OCI-LY1 (cell line): ENCODE measurements around the gene MACROD2.
"Not testable (repeated sequence)": the region's sequence is repeated elsewhere in the genome, so short reads cannot be mapped to it uniquely, and the experiment has no call there.

Experiments
- H2AFZ ChIP-seq: fragments of 200-600 bp; sonication (generic), shearing (Covaris generic); 2 replicates; pipeline ENCODE4 v1.6.0; 2014; ENCODE audit warnings: antibody characterized with exemption, mild to moderate bottlenecking, low read length
- H3F3A ChIP-seq: fragments of 200-600 bp; sonication (generic), shearing (Covaris generic); 2 replicates; pipeline ENCODE4 v1.6.0; 2014; ENCODE audit warnings: mild to moderate bottlenecking, antibody characterized with exemption, low read length, moderate library complexity; ENCODE audit not compliant: insufficient read depth
- H3K27ac ChIP-seq: fragments of 200-600 bp; sonication (generic); 2 replicates; pipeline ENCODE4 v1.5.1; 2014; ENCODE audit warnings: low read length, mixed run types, mild to moderate bottlenecking, low read depth; ENCODE audit not compliant: poor library complexity, severe bottlenecking
- H3K27me3 ChIP-seq: fragments of 200-600 bp; sonication (generic); 2 replicates; pipeline ENCODE4 v1.6.0; 2014; ENCODE audit warnings: antibody characterized with exemption, mild to moderate bottlenecking, low read length, moderate library complexity; ENCODE audit not compliant: insufficient read depth
- H3K36me3 ChIP-seq: fragments of 200-600 bp; sonication (generic); 2 replicates; pipeline ENCODE4 v1.6.1; 2014; ENCODE audit warnings: mild to moderate bottlenecking, antibody characterized with exemption, low read length, moderate library complexity, mixed read lengths; ENCODE audit not compliant: insufficient read depth
- H3K4me1 ChIP-seq: fragments of 200-600 bp; sonication (generic); 2 replicates; pipeline ENCODE4 v1.5.1; 2014; ENCODE audit warnings: mild to moderate bottlenecking, low read length, moderate library complexity; ENCODE audit not compliant: insufficient read depth, severe bottlenecking
- H3K4me2 ChIP-seq: fragments of 200-600 bp; sonication (generic), shearing (Covaris generic); 2 replicates; pipeline ENCODE4 v1.6.1; 2014; ENCODE audit warnings: low read length
- H3K4me3 ChIP-seq: fragments of 200-600 bp; sonication (generic); 2 replicates; pipeline ENCODE4 v1.5.1; 2014; ENCODE audit warnings: low read length, low read depth, mild to moderate bottlenecking, mixed read lengths; ENCODE audit not compliant: poor library complexity, severe bottlenecking
- H3K79me2 ChIP-seq: fragments of 200-600 bp; shearing (Covaris generic); 2 replicates; pipeline ENCODE4 v1.6.1; 2016; ENCODE audit warnings: mixed run types, low read length, mixed read lengths; ENCODE audit not compliant: insufficient read depth
- H3K9ac ChIP-seq: fragments of 200-600 bp; sonication (generic), shearing (Covaris generic); 2 replicates; pipeline ENCODE4 v1.6.1; 2014; ENCODE audit warnings: mild to moderate bottlenecking, low read length, mixed read lengths
- H3K9me2 ChIP-seq: fragments of 200-600 bp; sonication (generic), shearing (Covaris generic); 2 replicates; pipeline ENCODE4 v1.6.1; 2014; ENCODE audit warnings: low read depth, mild to moderate bottlenecking, low read length, mixed read lengths
- H3K9me3 ChIP-seq: fragments of 200-600 bp; shearing (Covaris generic); 2 replicates; pipeline ENCODE4 v1.6.1; 2014; ENCODE audit warnings: low read length, mixed read lengths
- H4K20me1 ChIP-seq: fragments of 200-600 bp; sonication (generic), shearing (Covaris generic); 2 replicates; pipeline ENCODE4 v1.6.0; 2016; ENCODE audit warnings: mild to moderate bottlenecking, low read length; ENCODE audit not compliant: insufficient read depth
- CTCF ChIP-seq: fragments of 200-600 bp; sonication (generic), shearing (Covaris generic); IDR thresholded peaks from 2 replicates; pipeline ENCODE4 v1.5.1; 2017; ENCODE audit warnings: mild to moderate bottlenecking, antibody characterized with exemption, low read length, moderate library complexity, mixed read lengths
- EZH2 ChIP-seq: fragments of 200-600 bp; sonication (generic), shearing (Covaris generic); IDR thresholded peaks from 2 replicates; pipeline ENCODE4 v1.8.0; 2017; ENCODE audit warnings: borderline replicate concordance, mixed run types, mild to moderate bottlenecking, antibody characterized with exemption, low read length, moderate library complexity, mixed read lengths

The MACROD2 gene

GRCh38 chr20:15140286-15140685, 1145.0 kb downstream of the MACROD2 start:
- Histone ChIP-seq H3K9me3 (no peaks in the 10 kb centered on the region), H4K20me1 (no peaks in the 10 kb centered on the region), H3K9ac (no peak overlapping the region), H3K9me2 (no peaks in the 10 kb centered on the region), H3K4me1 (no peaks in the 10 kb centered on the region), H3K4me3 (no peak overlapping the region), H3K27ac (no peak overlapping the region), H3K4me2 (no peak overlapping the region), H3K27me3 (no peaks in the 10 kb centered on the region), H3K36me3 (no peaks in the 10 kb centered on the region), H3K79me2 (no peaks in the 10 kb centered on the region), H2AFZ (no peak overlapping the region), H3F3A (no peaks in the 10 kb centered on the region)
- TF ChIP-seq EZH2 (no peak), CTCF (no peak)

- not testable (repeated sequence) for H3K27me3 ChIP-seq, H2AFZ ChIP-seq, H3K36me3 ChIP-seq, H3K9ac ChIP-seq, H3K9me2 ChIP-seq, H3K4me3 ChIP-seq, H3K79me2 ChIP-seq, H3F3A ChIP-seq, H3K4me1 ChIP-seq, H4K20me1 ChIP-seq, H3K9me3 ChIP-seq, H3K4me2 ChIP-seq, H3K27ac ChIP-seq
Measured at GRCh38 chr20:15140940-15141339, 1145.6 kb downstream of the MACROD2 start.

- no peaks in the 10 kb centered on the region for H3K9me3 ChIP-seq
- no peak for TF ChIP-seq CTCF
- no peak for TF ChIP-seq EZH2
- no peaks in the 10 kb centered on the region for H3K4me1 ChIP-seq
- H3K27me3 ChIP-seq, result no peaks in the 10 kb centered on the region
- no peaks in the 10 kb centered on the region for H3K79me2 ChIP-seq
- H3K4me3 ChIP-seq, result no peak overlapping the region
- H3K9ac ChIP-seq, result no peak overlapping the region
- no peaks in the 10 kb centered on the region for H3F3A ChIP-seq
- no peak overlapping the region for H3K27ac ChIP-seq
- no peak overlapping the region for H2AFZ ChIP-seq
- H3K4me2 ChIP-seq, result no peak overlapping the region
- H3K36me3 ChIP-seq, result no peaks in the 10 kb centered on the region
- H4K20me1 ChIP-seq, result no peaks in the 10 kb centered on the region
- H3K9me2 ChIP-seq, result no peaks in the 10 kb centered on the region
Measured at GRCh38 chr20:15141861-15142260, 1146.5 kb downstream of the MACROD2 start.

GRCh38 chr20:15143478-15143877, 1148.2 kb downstream of the MACROD2 start:
- H3K27me3 ChIP-seq, result no peaks in the 10 kb centered on the region
- TF ChIP-seq EZH2, result no peak
- TF ChIP-seq CTCF, result no peak
- no peaks in the 10 kb centered on the region for H3K79me2 ChIP-seq
- no peak overlapping the region for H3K27ac ChIP-seq
- H4K20me1 ChIP-seq, result no peaks in the 10 kb centered on the region
- no peak overlapping the region for H2AFZ ChIP-seq
- H3K4me2 ChIP-seq, result no peak overlapping the region
- H3K9me2 ChIP-seq, result no peaks in the 10 kb centered on the region
- H3K9ac ChIP-seq, result no peak overlapping the region
- no peak overlapping the region for H3K4me3 ChIP-seq
- H3K4me1 ChIP-seq, result no peaks in the 10 kb centered on the region
- H3K9me3 ChIP-seq, result no peaks in the 10 kb centered on the region
- H3K36me3 ChIP-seq, result no peaks in the 10 kb centered on the region
- no peaks in the 10 kb centered on the region for H3F3A ChIP-seq
